WTC11 (cell line): ENCODE measurements around the gene ZAR1L. TPM values are rescaled to one million over a fixed set of nuclear protein-coding genes. Genes with fewer than 3 reads are reported as not detected.

Source experiments
- CDX4 ChIP-seq: fragments of 250-450 bp; sonication (Bioruptor Pico); IDR thresholded peaks from 2 replicates; pipeline ENCODE4 v1.9.0; 2021; ENCODE audit warnings: moderate library complexity, mild to moderate bottlenecking, inconsistent platforms, borderline replicate concordance
- CREB1 ChIP-seq: sonication (generic); formaldehyde crosslinking; IDR thresholded peaks from 2 replicates; pipeline ENCODE4 v1.8.0; 2023; ENCODE audit warnings: mild to moderate bottlenecking, missing genetic modification reagents
- E2F4 ChIP-seq: sonication (generic); formaldehyde crosslinking; IDR thresholded peaks from 2 replicates; pipeline ENCODE4 v1.8.1; 2022; ENCODE audit warnings: low read depth, mild to moderate bottlenecking, moderate library complexity, missing genetic modification reagents, borderline replicate concordance
- ETV6 ChIP-seq: sonication (generic); formaldehyde crosslinking; IDR thresholded peaks from 2 replicates; pipeline ENCODE4 v1.8.1; 2022; ENCODE audit warnings: mild to moderate bottlenecking, missing genetic modification reagents
- FOXJ3 ChIP-seq: sonication (generic); formaldehyde crosslinking; IDR thresholded peaks from 2 replicates; pipeline ENCODE4 v1.9.0; 2021; ENCODE audit warnings: missing genetic modification reagents, mild to moderate bottlenecking, borderline replicate concordance
- FOXK1 ChIP-seq: sonication (generic); formaldehyde crosslinking; IDR thresholded peaks from 2 replicates; pipeline ENCODE4 v1.8.0; 2022; ENCODE audit warnings: mild to moderate bottlenecking, moderate library complexity, missing genetic modification reagents
- FOXP1 ChIP-seq: sonication (generic); formaldehyde crosslinking; IDR thresholded peaks from 2 replicates; pipeline ENCODE4 v1.8.0; 2022; ENCODE audit warnings: missing genetic modification reagents, mild to moderate bottlenecking, moderate library complexity, borderline replicate concordance
- FOXP4 ChIP-seq: sonication (generic); formaldehyde crosslinking; IDR thresholded peaks from 2 replicates; pipeline ENCODE4 v1.8.0; 2022; ENCODE audit warnings: mild to moderate bottlenecking, missing genetic modification reagents
- GTF2I ChIP-seq: fragments of 250-450 bp; sonication (Bioruptor Pico); conservative IDR thresholded peaks from 2 replicates; pipeline ENCODE4 v1.4.0; 2021; ENCODE audit warnings: mild to moderate bottlenecking
- HMGA2 ChIP-seq: fragments of 250-450 bp; sonication (Bioruptor Pico); IDR thresholded peaks from 2 replicates; pipeline ENCODE4 v1.4.0; 2021; ENCODE audit warnings: mild to moderate bottlenecking, moderate library complexity
- IRF1 ChIP-seq: sonication (generic); formaldehyde crosslinking; IDR thresholded peaks from 2 replicates; pipeline ENCODE4 v1.8.0; 2023; ENCODE audit warnings: missing genetic modification reagents
- JUN ChIP-seq: sonication (generic); formaldehyde crosslinking; IDR thresholded peaks from 2 replicates; pipeline ENCODE4 v1.8.0; 2023; ENCODE audit warnings: mild to moderate bottlenecking, missing genetic modification reagents
- MYBL2 ChIP-seq: sonication (generic); formaldehyde crosslinking; IDR thresholded peaks from 2 replicates; pipeline ENCODE4 v1.8.1; 2023; ENCODE audit warnings: mild to moderate bottlenecking, moderate library complexity, missing genetic modification reagents
- NFE2L1 ChIP-seq: sonication (generic); formaldehyde crosslinking; IDR thresholded peaks from 2 replicates; pipeline ENCODE4 v1.8.1; 2023; ENCODE audit warnings: missing genetic modification reagents
- NFYB ChIP-seq: sonication (generic); formaldehyde crosslinking; conservative IDR thresholded peaks from 2 replicates; pipeline ENCODE4 v1.8.0; 2022; ENCODE audit warnings: low read depth, missing genetic modification reagents
- NR1H2 ChIP-seq: sonication (generic); formaldehyde crosslinking; IDR thresholded peaks from 2 replicates; pipeline ENCODE4 v1.9.0; 2021; ENCODE audit warnings: mild to moderate bottlenecking, moderate library complexity, missing genetic modification reagents
- NR2C2 ChIP-seq: sonication (generic); formaldehyde crosslinking; IDR thresholded peaks from 2 replicates; pipeline ENCODE4 v1.8.0; 2022; ENCODE audit warnings: mild to moderate bottlenecking, missing genetic modification reagents
- NR3C1 ChIP-seq: sonication (generic); formaldehyde crosslinking; conservative IDR thresholded peaks from 2 replicates; pipeline ENCODE4 v1.8.1; 2023; ENCODE audit warnings: low read depth, mild to moderate bottlenecking, missing genetic modification reagents
- OVOL2 ChIP-seq: fragments of 250-450 bp; sonication (Bioruptor Pico); IDR thresholded peaks from 2 replicates; pipeline ENCODE4 v1.9.0; 2021; ENCODE audit warnings: mild to moderate bottlenecking, borderline replicate concordance
- SMAD4 ChIP-seq: sonication (generic); formaldehyde crosslinking; IDR thresholded peaks from 2 replicates; pipeline ENCODE4 v1.8.0; 2022; ENCODE audit warnings: mild to moderate bottlenecking, missing genetic modification reagents
- SOX15 ChIP-seq: fragments of 250-450 bp; sonication (Bioruptor Pico); IDR thresholded peaks from 2 replicates; pipeline ENCODE4 v1.9.0; 2021; ENCODE audit warnings: mild to moderate bottlenecking
- SP1 ChIP-seq: sonication (generic); formaldehyde crosslinking; conservative IDR thresholded peaks from 2 replicates; pipeline ENCODE4 v1.8.1; 2022; ENCODE audit warnings: missing genetic modification reagents
- USF1 ChIP-seq: sonication (generic); formaldehyde crosslinking; IDR thresholded peaks from 2 replicates; pipeline ENCODE4 v1.8.0; 2022; ENCODE audit warnings: mild to moderate bottlenecking, missing genetic modification reagents
- ZMAT4 ChIP-seq: fragments of 250-450 bp; sonication (Bioruptor Pico); IDR thresholded peaks from 2 replicates; pipeline ENCODE4 v1.9.0; 2021; ENCODE audit warnings: mild to moderate bottlenecking
- ZNF121 ChIP-seq: sonication (generic); formaldehyde crosslinking; IDR thresholded peaks from 2 replicates; pipeline ENCODE4 v1.8.0; 2023; ENCODE audit warnings: missing genetic modification reagents
- ZNF219 ChIP-seq: sonication (generic); formaldehyde crosslinking; IDR thresholded peaks from 2 replicates; pipeline ENCODE4 v1.8.0; 2023; ENCODE audit warnings: missing genetic modification reagents, mild to moderate bottlenecking, borderline replicate concordance
- ZNF263 ChIP-seq: sonication (generic); formaldehyde crosslinking; IDR thresholded peaks from 2 replicates; pipeline ENCODE4 v1.8.1; 2022; ENCODE audit warnings: low read depth, mild to moderate bottlenecking, moderate library complexity, missing genetic modification reagents
- ZNF281 ChIP-seq: sonication (generic); formaldehyde crosslinking; IDR thresholded peaks from 2 replicates; pipeline ENCODE4 v1.8.0; 2023; ENCODE audit warnings: mild to moderate bottlenecking, missing genetic modification reagents
- ZNF423 ChIP-seq: fragments of 250-450 bp; sonication (Bioruptor Pico); IDR thresholded peaks from 2 replicates; pipeline ENCODE4 v2.1.2; 2022; ENCODE audit warnings: mild to moderate bottlenecking, moderate library complexity
- ZNF425 ChIP-seq: fragments of 250-450 bp; sonication (Bioruptor Pico); conservative IDR thresholded peaks from 2 replicates; pipeline ENCODE4 v1.9.0; 2021; ENCODE audit warnings: mild to moderate bottlenecking
- total RNA-seq: library from RNA; stranded (reverse); gene quantifications from 3 replicates; pipeline ENCODE4 v1.2.3, GENCODE V29; 2021

Gene ZAR1L
- total RNA-seq, 1 experiment from 2014 or later: 0.33 TPM

- no peak for TF ChIP-seq NR1H2 (CRISPR knock-in tag)
- TF ChIP-seq ZNF281 (CRISPR knock-in tag): no peak
- TF ChIP-seq NR3C1 (CRISPR knock-in tag): no peak; the same call in 1 of the 2 replicates
- no peak for TF ChIP-seq CREB1 (CRISPR knock-in tag)
- TF ChIP-seq NFE2L1 (CRISPR knock-in tag): no peak
- TF ChIP-seq IRF1 (CRISPR knock-in tag): no peak
- TF ChIP-seq GTF2I (CRISPR knock-in tag): no peak
- TF ChIP-seq ZNF121 (CRISPR knock-in tag): no peak
- TF ChIP-seq HMGA2 (CRISPR knock-in tag): no peak
- TF ChIP-seq ZNF263: no peak
- no peak; the same call in 1 of the 2 replicates for TF ChIP-seq MYBL2 (CRISPR knock-in tag)
- TF ChIP-seq SP1 (CRISPR knock-in tag): peak; percentile 50
- peak; percentile 98 for TF ChIP-seq USF1 (CRISPR knock-in tag)
- no peak for TF ChIP-seq JUN
- TF ChIP-seq ETV6 (CRISPR knock-in tag): no peak
- TF ChIP-seq CDX4: no peak
- no peak for TF ChIP-seq ZMAT4 (CRISPR knock-in tag)
- no peak for TF ChIP-seq ZNF425
- peak; percentile 78; the same call in 1 of the 2 replicates for TF ChIP-seq E2F4 (CRISPR knock-in tag)
- no peak for TF ChIP-seq ZNF423 (CRISPR knock-in tag)
- no peak for TF ChIP-seq ZNF219 (CRISPR knock-in tag)
- TF ChIP-seq FOXP1 (CRISPR knock-in tag): no peak; the same call in none of the 2 replicates
- no peak for TF ChIP-seq FOXJ3
- peak; percentile 52; the same call in 1 of the 2 replicates for TF ChIP-seq FOXP4 (CRISPR knock-in tag)
- peak; percentile 85 for TF ChIP-seq FOXK1
- TF ChIP-seq NR2C2 (CRISPR knock-in tag): no peak
- no peak for TF ChIP-seq NFYB (CRISPR knock-in tag)
- no peak for TF ChIP-seq SMAD4 (CRISPR knock-in tag)
- TF ChIP-seq SOX15 (CRISPR knock-in tag): no peak
- no peak for TF ChIP-seq OVOL2
Measured at GRCh38 chr13:32315238-32316027, at the start of gene ZAR1L, which contains the start of gene BRCA2 (continued).
